Sigmoid colon (tissue), 7 donors: ENCODE data around the gene MRPS31. TPM values are rescaled to one million over a fixed set of nuclear protein-coding genes. Genes with fewer than 3 reads are reported as not detected.
A peak's percentile ranks its signal among the peaks of the same experiment; 100 is the strongest.
"Not testable (repeated sequence)": the region's sequence is repeated elsewhere in the genome, so short reads cannot be mapped to it uniquely, and the experiment has no call there.

ENCODE experiments used
- DNase-seq: peaks from one replicate; pipeline ENCODE4 v3.0.0-alpha.2; 2019
- H3K27ac ChIP-seq, 4 donors: fragments of 200-600 bp; sonication (generic); one replicate each; pipeline ENCODE4 v1.5.1; 2016 to 2019; ENCODE audit warnings: mild to moderate bottlenecking in 1 of 4
- H3K27me3 ChIP-seq, 3 donors: fragments of 200-600 bp; sonication (generic); one replicate each; pipeline ENCODE4 v1.5.1; 2019; ENCODE audit warnings: mild to moderate bottlenecking in 1 of 3
- H3K36me3 ChIP-seq, 4 donors: fragments of 200-600 bp; sonication (generic); one replicate each; pipeline ENCODE4 v1.5.1; 2016 to 2019
- H3K4me1 ChIP-seq, 4 donors: fragments of 200-600 bp; sonication (generic); one replicate each; pipeline ENCODE4 v1.5.1; 2017 to 2019
- H3K4me3 ChIP-seq, 4 donors: fragments of 200-600 bp; sonication (generic); one replicate each; pipeline ENCODE4 v1.5.1; 2017 to 2019; ENCODE audit warnings: mild to moderate bottlenecking in 2 of 4, moderate library complexity in 1 of 4
- H3K9me3 ChIP-seq, 4 donors: fragments of 200-600 bp in 3 of 4; sonication (generic) in 3 of 4; one replicate each; pipeline versions ENCODE4 v1.5.1 to v1.6.1; 2013 to 2019
- CTCF ChIP-seq, 4 experiments: fragments of 450-650 bp in 3 of 4; fragments of 200-600 bp in 1 of 4; IDR thresholded peaks; one replicate each; pipeline ENCODE4 v1.5.1; 2016 to 2019; ENCODE audit warnings: antibody characterized with exemption in 4 of 4, mild to moderate bottlenecking in 3 of 4, moderate library complexity in 2 of 4
- EP300 ChIP-seq, 4 donors: sonication (generic); formaldehyde crosslinking; IDR thresholded peaks; one replicate each; pipeline ENCODE4 v1.6.1; 2017; ENCODE audit warnings: antibody characterized with exemption in 4 of 4
- POLR2A ChIP-seq, 2 donors: fragments of 450-650 bp; IDR thresholded peaks; one replicate each; pipeline ENCODE4 v1.6.1; 2016; ENCODE audit warnings: antibody characterized with exemption in 2 of 2, mild to moderate bottlenecking in 2 of 2, moderate library complexity in 2 of 2
- POLR2AphosphoS5 ChIP-seq, 4 donors: sonication (generic); formaldehyde crosslinking; IDR thresholded peaks; one replicate each; pipeline ENCODE4 v1.6.1; 2017; ENCODE audit warnings: antibody characterized with exemption in 4 of 4
- WGBS, 2 donors: extraction: QIAGEN DNeasy Blood & Tissue Kit; methylation state at CpG; one replicate each; pipeline ENCODE4 v1.1.7; 2013; 5-methylcytosine and 5-hydroxymethylcytosine counted together
- intact Hi-C: fragments of 100-400 bp; cut with DNase I; formaldehyde crosslinking; loops from one replicate; pipeline ENCODE4 v1.15.1; 2023
- polyA plus RNA-seq, 3 donors: library from polyadenylated mRNA; stranded (reverse); fragments of 200-250 nt; gene quantifications; one replicate each; pipeline ENCODE4 v1.2.3, GENCODE V29; 2013
- total RNA-seq, 4 donors: library from RNA; depleted of rRNA; stranded (reverse); fragments of >200 nt; gene quantifications; one replicate each; pipeline ENCODE4 v1.1.0, GENCODE V29; 2016
- donor health status: healthy with polysubstance abuse.
- donor health status: Bipolar disorder and iron deficiency.
- donor health status: healthy.

Gene MRPS31
- total and polyA plus RNA-seq, 7 donors, result 11.4 to 23.3 (median 19.1) TPM

- H3K4me1 ChIP-seq, result peaks cover 0 to 9% (median 7%) of the 10 kb centered on the region in 4 donors
- H3K36me3 ChIP-seq, result peaks cover 0 to 15% (median 0%) of the 10 kb centered on the region in 4 donors
- intact Hi-C loops, result no loop called here
- H3K27me3 ChIP-seq, result no peaks in the 10 kb centered on the region
- TF ChIP-seq CTCF (IDR thresholded peaks at IDR 0.05) (no peak), POLR2AphosphoS5 (IDR thresholded peaks at IDR 0.05) (no peak), POLR2A (IDR thresholded peaks at IDR 0.05) (no peak), EP300 (IDR thresholded peaks at IDR 0.05) (no peak)
- DNase-seq, result no peak
- H3K27ac ChIP-seq, result no peak overlapping the region
- H3K9me3 ChIP-seq, result no peaks in the 10 kb centered on the region
- WGBS, 2 donors, result 88 to 90% methylated on average over 10 of the region's 10 CpGs
- no peak overlapping the region for H3K4me3 ChIP-seq
Observed at GRCh38 chr13:40792284-40793051, 21.5 kb upstream of the MRPS31 start.

GRCh38 chr13:40790154-40790616, 19.2 kb upstream of the MRPS31 start:
- Histone ChIP-seq H3K27ac (peak overlapping the region; percentile 78 to 83 (median 80)), H3K4me3 (peak overlapping the region; percentile 46 to 73 (median 70)), H3K4me1 (peaks cover 0 to 9% (median 7%) of the 10 kb centered on the region in 4 donors), H3K27me3 (no peaks in the 10 kb centered on the region), H3K9me3 (no peaks in the 10 kb centered on the region), H3K36me3 (peaks cover 0 to 12% (median 0%) of the 10 kb centered on the region in 4 donors)
- no peak for DNase-seq
- TF ChIP-seq POLR2A (IDR thresholded peaks at IDR 0.05) (no peak), POLR2AphosphoS5 (IDR thresholded peaks at IDR 0.05) (no peak), EP300 (IDR thresholded peaks at IDR 0.05) (no peak), CTCF (IDR thresholded peaks at IDR 0.05) (no peak)
- intact Hi-C loops, result no loop called here
- WGBS, 2 donors, result 11 to 31% methylated on average over 9 of the region's 9 CpGs

GRCh38 chr13:40789275-40790153, 18.5 kb upstream of the MRPS31 start, which contains the start of gene SLC25A15:
TSS of gene SLC25A15 (plus strand) at chr13:40789611. CDS start at chr13:40793227, 3,616 bp downstream.
- peak; percentile 80 for DNase-seq
- Histone ChIP-seq H3K4me3 (peak within 1 kb of the TSS; percentile 46 to 73 (median 70)), H3K27me3 (no peaks in the 10 kb centered on the region), H3K4me1 (peaks cover 0 to 9% (median 7%) of the 10 kb centered on the region in 4 donors), H3K36me3 (peaks cover 0 to 5% (median 0%) of the 10 kb centered on the region in 4 donors), H3K9me3 (no peaks in the 10 kb centered on the region), H3K27ac (peak within 1 kb of the TSS; percentile 78 to 83 (median 80))
- TF ChIP-seq POLR2A (IDR thresholded peaks at IDR 0.05), result no peak
- intact Hi-C loops, result loop anchor here (2.0 kb wide), 1 partner anchor 19 kb away; the partner anchor contains the start of gene MRPS31
- WGBS, 2 donors, result 1% methylated on average over 101 of the region's 101 CpGs

- not testable (repeated sequence) for H3K9me3 ChIP-seq, DNase-seq, H3K27me3 ChIP-seq, H3K36me3 ChIP-seq, H3K4me1 ChIP-seq
- peak overlapping the region; percentile 78 to 83 (median 80) for H3K27ac ChIP-seq
- intact Hi-C loops, result loop anchor here (2.0 kb wide), 1 partner anchor 18 kb away; the partner anchor contains the start of gene MRPS31
- peak overlapping the region; percentile 46 to 73 (median 70) for H3K4me3 ChIP-seq
- 38 to 53% methylated on average over 18 of the region's 18 CpGs for WGBS, 2 donors
Observed at GRCh38 chr13:40788540-40789274, 17.7 kb upstream of the MRPS31 start.

GRCh38 chr13:40787062-40787461, 16.1 kb upstream of the MRPS31 start:
- Histone ChIP-seq H3K4me3 (no peak overlapping the region), H3K4me1 (peaks cover 0 to 9% (median 7%) of the 10 kb centered on the region in 4 donors), H3K27ac (no peak overlapping the region), H3K9me3 (no peaks in the 10 kb centered on the region), H3K27me3 (no peaks in the 10 kb centered on the region), H3K36me3 (no peaks in the 10 kb centered on the region)
- no peak for DNase-seq
- 77 to 82% methylated on average over 5 of the region's 5 CpGs for WGBS, 2 donors
- TF ChIP-seq POLR2A (IDR thresholded peaks at IDR 0.05) (no peak), CTCF (IDR thresholded peaks at IDR 0.05) (no peak), EP300 (IDR thresholded peaks at IDR 0.05) (no peak), POLR2AphosphoS5 (IDR thresholded peaks at IDR 0.05) (no peak)
- intact Hi-C loops, result no loop called here
